IMR-90 (cell line): Measurements from ENCODE around the gene MAGI3. TPM values are rescaled to one million over a fixed set of nuclear protein-coding genes. Genes with fewer than 3 reads are reported as not detected.
A peak's percentile ranks its signal among the peaks of the same experiment; 100 is the strongest.

Experiments
- ATAC-seq: fragments of 200-7000 bp; cut with Tn5 transposase; 2 replicates; pipeline ENCODE4 v1.9.1; 2020; ENCODE audit warnings: low read depth, mild to moderate bottlenecking, moderate library complexity
- BruUV-seq: library from RNA; stranded (reverse); fragments of 400-500 nt; replicated peaks from 2 replicates; lab custom pipeline; 2021; lab: Mats Ljungman, UMichigan
- CTCF ChIA-PET: fragments of 300-600 bp; formaldehyde crosslinking; extraction: SDS; loops from one replicate; lab custom pipeline; 2021; ENCODE audit warnings: antibody characterized with exemption; lab: Yijun Ruan, JAX
- POLR2A ChIA-PET: fragments of 300-600 bp; sonication (Branson Sonifier 250); formaldehyde crosslinking; loops from one replicate; lab custom pipeline; 2022; ENCODE audit warnings: antibody characterized with exemption; ENCODE audit not compliant: unreplicated experiment; lab: Charles Lee
- DNase-seq: peaks from one replicate; pipeline ENCODE4 v3.0.0; 2013
- H2AFZ ChIP-seq: replicated peaks from 2 replicates; pipeline ENCODE3; 2013; ENCODE audit warnings: low read length, mild to moderate bottlenecking; ENCODE audit not compliant: poor library complexity
- H2AK5ac ChIP-seq: 2 replicates; pipeline ENCODE4 v1.6.1; 2013; ENCODE audit warnings: low read depth, low read length, inconsistent platforms
- H2AK9ac ChIP-seq: replicated peaks from 2 replicates; pipeline ENCODE3; 2013; ENCODE audit warnings: mild to moderate bottlenecking, low read depth, low read length, moderate library complexity; ENCODE audit not compliant: poor library complexity
- H2BK120ac ChIP-seq: 2 replicates; pipeline ENCODE4 v1.6.1; 2013; ENCODE audit warnings: low read depth, low read length, inconsistent platforms
- H2BK15ac ChIP-seq: 3 replicates; pipeline ENCODE4 v1.6.1; 2013; ENCODE audit warnings: low read depth, low read length, inconsistent platforms
- H2BK20ac ChIP-seq: 2 replicates; pipeline ENCODE4 v1.6.1; 2013; ENCODE audit warnings: low read depth, mild to moderate bottlenecking, inconsistent platforms, low read length, moderate library complexity
- H2BK5ac ChIP-seq: 2 replicates; pipeline ENCODE4 v1.6.1; 2013; ENCODE audit warnings: mild to moderate bottlenecking, low read depth, low read length, inconsistent platforms; ENCODE audit not compliant: poor library complexity, severe bottlenecking
- H3K14ac ChIP-seq: replicated peaks from 2 replicates; pipeline ENCODE4 v1.6.1; 2013; ENCODE audit warnings: low read depth, low read length, inconsistent platforms
- H3K18ac ChIP-seq: 2 replicates; pipeline ENCODE4 v1.6.1; 2013; ENCODE audit warnings: low read depth, low read length, control low read depth
- H3K23ac ChIP-seq: 2 replicates; pipeline ENCODE4 v1.6.1; 2013; ENCODE audit warnings: low read depth, low read length, inconsistent platforms
- H3K27ac ChIP-seq: 2 replicates; pipeline ENCODE4 v1.5.1; 2013; ENCODE audit warnings: mild to moderate bottlenecking, control low read depth, low read length; ENCODE audit not compliant: insufficient read depth
- H3K27me3 ChIP-seq: 2 replicates; pipeline ENCODE4 v1.6.1; 2013; ENCODE audit warnings: low read length; ENCODE audit not compliant: control insufficient read depth, insufficient read depth
- H3K36me3 ChIP-seq: 2 replicates; pipeline ENCODE4 v1.6.1; 2013; ENCODE audit warnings: low read length, mixed read lengths; ENCODE audit not compliant: control insufficient read depth, insufficient read depth
- H3K4ac ChIP-seq: 2 replicates; pipeline ENCODE4 v1.6.1; 2013; ENCODE audit warnings: low read depth, low read length, inconsistent platforms
- H3K4me1 ChIP-seq: 2 replicates; pipeline ENCODE4 v1.6.1; 2013; ENCODE audit warnings: low read length, mixed read lengths; ENCODE audit not compliant: control insufficient read depth, insufficient read depth
- H3K4me2 ChIP-seq: 2 replicates; pipeline ENCODE4 v1.6.1; 2013; ENCODE audit warnings: low read depth, mild to moderate bottlenecking, control low read depth, low read length, moderate library complexity
- H3K4me3 ChIP-seq: 2 replicates; pipeline ENCODE4 v1.5.1; 2013; ENCODE audit warnings: low read depth, mild to moderate bottlenecking, control low read depth, low read length, moderate library complexity; ENCODE audit not compliant: insufficient read depth
- H3K56ac ChIP-seq: 2 replicates; pipeline ENCODE4 v1.6.1; 2013; ENCODE audit warnings: low read length, inconsistent platforms; ENCODE audit not compliant: insufficient read depth; ENCODE audit errors: extremely low read depth
- H3K79me1 ChIP-seq, 2 experiments: 2 replicates each; pipeline ENCODE4 v1.6.1; 2013; ENCODE audit warnings: low read length in 2 of 2, inconsistent platforms in 1 of 2, low read depth in 1 of 2
- H3K9ac ChIP-seq: 2 replicates; pipeline ENCODE4 v1.6.1; 2013; ENCODE audit warnings: low read depth, low read length, control low read depth
- H3K9me1 ChIP-seq: 2 replicates; pipeline ENCODE4 v1.6.1; 2013; ENCODE audit warnings: low read length, inconsistent platforms; ENCODE audit not compliant: insufficient read depth
- H3K9me3 ChIP-seq: 2 replicates; pipeline ENCODE4 v1.6.1; 2013; ENCODE audit warnings: low read length; ENCODE audit not compliant: control insufficient read depth, insufficient read depth
- H4K20me1 ChIP-seq: 2 replicates; pipeline ENCODE4 v1.6.1; 2013; ENCODE audit warnings: low read length, inconsistent platforms; ENCODE audit not compliant: insufficient read depth
- H4K5ac ChIP-seq: 2 replicates; pipeline ENCODE4 v1.6.1; 2013; ENCODE audit warnings: mild to moderate bottlenecking, low read depth, low read length, control low read depth
- H4K8ac ChIP-seq, 2 experiments: 2 replicates each; pipeline ENCODE4 v1.6.1; 2013; ENCODE audit warnings: low read depth in 2 of 2, low read length in 2 of 2, control low read depth in 1 of 2, inconsistent platforms in 1 of 2
- H4K91ac ChIP-seq: 2 replicates; pipeline ENCODE4 v1.6.1; 2013; ENCODE audit warnings: low read depth, low read length, inconsistent platforms; ENCODE audit not compliant: insufficient read depth
- BHLHE40 ChIP-seq: fragments of 150-350 bp; IDR thresholded peaks from 2 replicates; pipeline ENCODE4 v1.6.1; 2016; ENCODE audit warnings: mild to moderate bottlenecking, low read depth, low read length
- CHD1 ChIP-seq: IDR thresholded peaks from 2 replicates; pipeline ENCODE4 v1.6.1; 2012; ENCODE audit warnings: low read depth, low read length, improper control_type of control experiment
- ELK1 ChIP-seq: fragments of 150-350 bp; IDR thresholded peaks from 2 replicates; pipeline ENCODE4 v1.6.1; 2016; ENCODE audit warnings: low read depth, mild to moderate bottlenecking, low read length, moderate library complexity, borderline replicate concordance
- MAZ ChIP-seq: IDR thresholded peaks from 2 replicates; pipeline ENCODE4 v1.6.1; 2012; ENCODE audit warnings: low read depth, mild to moderate bottlenecking, low read length, improper control_type of control experiment, moderate library complexity, borderline replicate concordance
- RFX5 ChIP-seq: IDR thresholded peaks from 2 replicates; pipeline ENCODE4 v1.8.0; 2012; ENCODE audit warnings: low read depth, mild to moderate bottlenecking, low read length, moderate library complexity
- USF2 ChIP-seq: fragments of 150-350 bp; IDR thresholded peaks from 2 replicates; pipeline ENCODE4 v1.6.1; 2017; ENCODE audit warnings: mild to moderate bottlenecking, antibody characterized with exemption, low read length, low read depth
- WGBS, 2 experiments: methylation state at CpG; one replicate each; pipeline versions ENCODE4 v1.1.5 to v1.1.7; 2013; ENCODE audit warnings: missing lambda C conversion rate in 2 of 2; ENCODE audit not compliant: insufficient read length in 1 of 2; ENCODE audit errors: extremely low coverage in 2 of 2; 5-methylcytosine and 5-hydroxymethylcytosine counted together
- dilution Hi-C: fragments of 300-500 bp; cut with HindIII; formaldehyde crosslinking; loops from one replicate; pipeline ENCODE4 v1.14.3; 2018; ENCODE audit warnings: low sequenced_read_pairs; ENCODE audit not compliant: unreplicated experiment
- in situ Hi-C: fragments of 300-500 bp; cut with MboI; formaldehyde crosslinking; loops from 3 replicates; pipeline ENCODE4 v1.14.3; 2019; ENCODE audit warnings: low sequenced_read_pairs, inconsistent platforms, mixed read lengths
- intact Hi-C: fragments of 100-400 bp; cut with micrococcal nuclease; formaldehyde crosslinking; loops from 2 replicates; pipeline ENCODE4 v1.10.0; 2022
- polyA plus RNA-seq, 3 experiments: library from polyadenylated mRNA; depleted of rRNA; stranded (reverse); fragments of >200 nt; gene quantifications; 2 replicates each; pipeline ENCODE4 v1.2.3, GENCODE V29; 2012; ENCODE audit warnings: low replicate concordance in 1 of 3
- total RNA-seq: library from RNA; depleted of rRNA; stranded (reverse); fragments of >200 nt; gene quantifications from 2 replicates; pipeline ENCODE4 v1.2.3, GENCODE V29; 2012

Gene MAGI3
- total and polyA plus RNA-seq, 2 of the 4 experiments (the other 2 are of a cell fraction) = 2.5 to 8.8 TPM

DNA sequence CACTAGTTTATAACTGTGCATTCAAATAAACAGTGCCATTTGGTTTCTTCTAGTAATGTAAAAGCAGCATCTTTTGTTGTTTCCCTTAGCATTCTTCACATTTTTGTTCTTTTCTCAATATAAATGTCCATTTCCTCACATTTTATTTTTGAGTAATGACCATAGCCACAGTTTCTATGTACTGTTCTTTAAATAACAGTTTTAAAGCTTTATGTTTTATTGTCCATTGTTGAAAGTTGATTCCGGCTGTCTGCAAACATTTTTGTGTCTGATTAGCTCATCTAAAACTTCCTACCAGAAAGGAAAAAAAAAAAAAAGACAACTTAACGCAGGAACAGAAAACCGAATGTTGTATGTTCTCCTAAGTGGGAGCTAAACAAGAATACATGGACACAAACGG is 139.7 kb downstream of the MAGI3 start:
- Histone ChIP-seq H3K9me3 (no peaks in the 10 kb centered on the region), H4K91ac (no peak overlapping the region), H2BK5ac (peak overlapping the region; percentile 24), H3K14ac (no peak overlapping the region), H3K27me3 (no peaks in the 10 kb centered on the region), H2AK9ac (no peak overlapping the region), H3K18ac (peak overlapping the region; percentile 12; the same call in 1 of the 2 replicates), H2BK120ac (peak overlapping the region; percentile 49; the same call in 1 of the 2 replicates), H3K9me1 (no peaks in the 10 kb centered on the region), H3K56ac (no peak overlapping the region), H4K20me1 (no peaks in the 10 kb centered on the region), H3K36me3 (no peaks in the 10 kb centered on the region), H2BK20ac (peak overlapping the region; percentile 45; the same call in 1 of the 2 replicates), H4K5ac (peak overlapping the region; percentile 11; the same call in 1 of the 2 replicates), H3K27ac (no peak overlapping the region), H3K4me2 (peak overlapping the region; percentile 34; the same call in 1 of the 2 replicates), H3K9ac (no peak overlapping the region), H3K4ac (peak overlapping the region; percentile 34; the same call in 1 of the 2 replicates), H2BK15ac (no peak overlapping the region), H3K4me3 (no peak overlapping the region), H3K4me1 (peaks cover 4% of the 10 kb centered on the region; the same call in 1 of the 2 replicates), H3K79me1 (peaks cover 14 to 22% of the 10 kb centered on the region in 2 experiments), H3K23ac (no peak overlapping the region), H2AK5ac (no peak overlapping the region), H4K8ac (0 out of 4 replicates have a peak overlapping the region, but pooled peaks of 1 of the 2 experiments have one; percentile 20), H2AFZ (no peak overlapping the region)
- ChIA-PET CTCF (no interaction called here), POLR2A (interaction anchor here (0.6 kb wide), 1 partner anchor 31 kb away, joined by 3 read pairs; no protein-coding TSS in a partner anchor)
- no CpG with 5 or more reads among the region's 4 CpGs for WGBS, 2 experiments
- ATAC-seq (peak; percentile 59), DNase-seq (no peak)
- intact Hi-C loops (no loop called here), in situ Hi-C loops (no loop called here), dilution Hi-C loops (no loop called here)
- no TSS peak for BruUV-seq
- TF ChIP-seq USF2 (no peak), RFX5 (no peak), MAZ (no peak), BHLHE40 (no peak), CHD1 (no peak), ELK1 (no peak)
